ENCODE results near the gene MRPL48.

MRPL48 gene

DNA sequence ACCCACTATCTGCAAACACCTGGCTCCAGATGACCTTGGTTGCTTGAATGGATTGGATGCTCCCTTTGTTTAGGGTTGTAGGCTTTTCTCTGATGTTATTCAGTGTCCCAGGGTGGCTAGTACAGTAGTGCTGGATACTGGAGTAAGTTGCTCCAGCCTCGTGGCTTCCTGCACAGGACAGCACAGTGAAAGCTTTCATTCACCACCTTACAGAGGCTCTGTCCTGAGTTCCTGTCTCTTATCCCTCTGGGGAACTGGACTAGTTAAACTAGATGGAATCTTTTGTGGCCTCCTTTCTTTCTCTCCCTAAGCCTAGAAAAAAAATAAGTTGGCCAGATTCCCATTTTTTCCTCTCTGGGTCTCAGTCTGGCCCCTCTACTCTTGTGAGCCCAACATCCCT, 42.6 kb downstream of the MRPL48 start:
- Histone ChIP-seq H3K36me3 (replicated peaks) (peaks cover 3% of the 10 kb centered on the region), H3K4me3 (ENCODE audit: low read depth, low read length) (no peak overlapping the region), H3K27ac (no peak overlapping the region), H3K27me3 (replicated peaks) (no peaks in the 10 kb centered on the region)
- no peak for DNase-seq
- TF ChIP-seq, protein P1, sequence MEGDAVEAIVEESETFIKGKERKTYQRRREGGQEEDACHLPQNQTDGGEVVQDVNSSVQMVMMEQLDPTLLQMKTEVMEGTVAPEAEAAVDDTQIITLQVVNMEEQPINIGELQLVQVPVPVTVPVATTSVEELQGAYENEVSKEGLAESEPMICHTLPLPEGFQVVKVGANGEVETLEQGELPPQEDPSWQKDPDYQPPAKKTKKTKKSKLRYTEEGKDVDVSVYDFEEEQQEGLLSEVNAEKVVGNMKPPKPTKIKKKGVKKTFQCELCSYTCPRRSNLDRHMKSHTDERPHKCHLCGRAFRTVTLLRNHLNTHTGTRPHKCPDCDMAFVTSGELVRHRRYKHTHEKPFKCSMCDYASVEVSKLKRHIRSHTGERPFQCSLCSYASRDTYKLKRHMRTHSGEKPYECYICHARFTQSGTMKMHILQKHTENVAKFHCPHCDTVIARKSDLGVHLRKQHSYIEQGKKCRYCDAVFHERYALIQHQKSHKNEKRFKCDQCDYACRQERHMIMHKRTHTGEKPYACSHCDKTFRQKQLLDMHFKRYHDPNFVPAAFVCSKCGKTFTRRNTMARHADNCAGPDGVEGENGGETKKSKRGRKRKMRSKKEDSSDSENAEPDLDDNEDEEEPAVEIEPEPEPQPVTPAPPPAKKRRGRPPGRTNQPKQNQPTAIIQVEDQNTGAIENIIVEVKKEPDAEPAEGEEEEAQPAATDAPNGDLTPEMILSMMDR (IDR thresholded peaks at IDR 0.05; ENCODE audit: low read depth, low read length, missing control alignments) = no peak
- in situ Hi-C loops (cut with HindIII; ENCODE audit: low pct_ligation_motif_present, low sequenced_read_pairs) = no loop called here

DNA sequence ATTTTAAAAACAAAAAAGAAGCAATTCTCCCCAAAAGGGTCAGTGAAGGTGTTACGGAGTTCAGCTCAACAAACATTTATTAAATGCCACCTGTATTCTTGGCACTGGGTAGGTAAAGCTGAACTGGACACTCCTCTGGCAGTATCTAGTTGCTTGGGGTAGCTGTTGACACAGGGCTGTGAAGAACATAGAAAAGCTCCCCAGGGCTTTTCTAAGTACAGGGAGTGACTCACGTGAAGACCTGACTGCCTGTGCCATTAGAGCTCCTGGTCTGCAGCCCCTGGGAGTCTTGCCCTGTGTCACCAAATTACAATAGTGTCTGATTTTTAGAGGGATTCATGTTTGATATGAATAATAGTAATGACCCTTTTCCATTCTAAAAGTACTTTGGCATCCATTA, 45.4 kb downstream of the MRPL48 start:
- no peaks in the 10 kb centered on the region for H3K36me3 ChIP-seq (replicated peaks)
- DNase-seq = no peak
- TF ChIP-seq, protein P1 (IDR thresholded peaks at IDR 0.05; ENCODE audit: low read depth, low read length, missing control alignments) = no peak
- in situ Hi-C loops (cut with HindIII; ENCODE audit: low pct_ligation_motif_present, low sequenced_read_pairs) = no loop called here
- H3K27me3 ChIP-seq (replicated peaks) = no peaks in the 10 kb centered on the region
- H3K27ac ChIP-seq = no peak overlapping the region
- no peak overlapping the region for H3K4me3 ChIP-seq (ENCODE audit: low read depth, low read length)

DNA sequence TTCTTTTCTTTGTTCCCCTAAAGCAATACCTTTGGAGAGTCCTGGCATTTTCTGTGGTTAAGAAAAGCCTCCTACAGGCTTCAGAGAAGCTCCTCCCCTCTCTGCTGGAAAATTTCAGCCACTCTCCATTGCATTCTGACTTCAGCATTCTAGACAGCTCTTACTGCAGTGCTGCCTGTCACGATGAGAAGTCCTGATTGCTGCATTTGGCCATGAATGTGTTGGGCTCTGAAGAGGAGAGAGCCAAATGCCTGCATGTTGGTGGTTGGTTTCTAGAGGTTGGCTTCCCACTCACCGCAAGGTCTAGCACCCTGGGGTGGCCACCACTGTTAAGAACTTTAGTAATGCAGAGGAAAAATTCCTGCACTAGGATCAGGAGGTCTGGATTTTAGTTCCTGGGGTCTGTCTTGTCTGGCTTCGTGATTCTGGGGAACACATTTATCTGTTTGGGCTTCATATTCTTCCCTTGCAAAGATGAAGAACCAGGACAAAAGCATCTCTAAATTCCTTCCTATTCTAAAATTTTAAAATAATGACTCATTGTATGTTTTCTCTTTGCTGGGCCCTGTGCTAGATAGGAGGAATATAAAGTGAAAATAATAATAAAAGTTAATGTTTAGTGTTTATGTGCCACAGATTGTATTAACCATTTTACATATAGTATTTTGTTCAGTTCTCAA, 50.9 kb downstream of the MRPL48 start:
- H3K27ac ChIP-seq = no peak overlapping the region
- no peaks in the 10 kb centered on the region for H3K27me3 ChIP-seq (replicated peaks)
- in situ Hi-C loops (cut with HindIII; ENCODE audit: low pct_ligation_motif_present, low sequenced_read_pairs) = no loop called here
- no peak overlapping the region for H3K4me3 ChIP-seq (ENCODE audit: low read depth, low read length)
- TF ChIP-seq, protein P1 (IDR thresholded peaks at IDR 0.05; ENCODE audit: low read depth, low read length, missing control alignments) = no peak
- H3K36me3 ChIP-seq (replicated peaks) = peaks cover 2% of the 10 kb centered on the region
- DNase-seq = peak; percentile 36

DNA sequence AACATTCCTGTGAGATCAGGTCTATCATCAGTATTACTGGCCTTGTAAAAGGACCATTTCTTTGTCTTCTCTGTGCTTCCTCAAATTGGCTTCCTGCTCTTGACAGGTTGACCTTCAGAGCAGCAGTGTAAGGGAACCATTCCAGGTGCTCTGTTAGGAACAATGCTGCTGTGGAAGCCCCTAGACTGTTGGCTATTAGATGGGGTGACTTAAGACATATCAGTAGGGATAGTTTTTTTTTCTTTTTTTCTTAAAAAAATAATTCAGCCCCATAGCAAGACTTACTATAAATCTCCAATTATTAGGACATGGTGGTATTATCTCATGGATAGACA, 51.4 kb downstream of the MRPL48 start:
- H3K27me3 ChIP-seq (replicated peaks) = no peaks in the 10 kb centered on the region
- H3K27ac ChIP-seq = no peak overlapping the region
- TF ChIP-seq, protein P1 (IDR thresholded peaks at IDR 0.05; ENCODE audit: low read depth, low read length, missing control alignments) = no peak
- in situ Hi-C loops (cut with HindIII; ENCODE audit: low pct_ligation_motif_present, low sequenced_read_pairs) = no loop called here
- peaks cover 2% of the 10 kb centered on the region for H3K36me3 ChIP-seq (replicated peaks)
- DNase-seq = no peak
- no peak overlapping the region for H3K4me3 ChIP-seq (ENCODE audit: low read depth, low read length)

DNA sequence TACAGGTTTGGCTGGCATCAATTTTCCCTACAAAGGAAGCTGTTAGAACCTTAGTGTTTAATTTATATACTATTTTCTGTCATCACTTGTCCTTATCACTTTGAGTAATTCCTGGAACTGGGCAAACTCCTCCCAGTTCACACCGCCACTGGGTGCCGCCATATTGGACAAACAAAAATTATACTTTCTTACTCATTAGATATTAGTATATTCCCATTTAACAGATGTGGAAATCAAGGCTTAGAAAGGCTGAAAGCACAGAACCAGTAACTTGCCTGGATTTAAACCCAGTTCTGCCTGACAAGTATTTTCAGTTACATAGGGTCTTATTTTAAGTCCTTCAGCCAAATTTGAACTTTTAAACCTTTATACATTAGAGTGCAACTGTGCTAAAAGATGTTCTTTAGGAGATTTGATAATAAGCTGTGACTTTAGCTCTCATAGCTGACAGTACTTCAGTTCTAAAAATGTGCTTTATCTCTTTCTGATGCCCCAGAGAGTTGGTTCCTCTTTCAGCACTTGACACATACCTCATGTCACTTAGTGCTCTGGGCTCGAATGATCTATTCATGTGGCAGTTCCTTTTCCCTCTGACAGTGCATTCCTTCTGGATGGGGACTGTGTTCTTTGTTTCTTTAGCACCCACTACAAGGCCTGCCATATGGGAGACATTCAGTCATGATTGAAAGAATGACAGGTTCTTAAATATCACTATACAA, 63.5 kb downstream of the MRPL48 start:
- TF ChIP-seq, protein P1 (IDR thresholded peaks at IDR 0.05; ENCODE audit: low read depth, low read length, missing control alignments) = no peak
- no peak overlapping the region for H3K4me3 ChIP-seq (ENCODE audit: low read depth, low read length)
- in situ Hi-C loops (cut with HindIII; ENCODE audit: low pct_ligation_motif_present, low sequenced_read_pairs) = no loop called here
- DNase-seq = no peak
- H3K36me3 ChIP-seq (replicated peaks) = no peaks in the 10 kb centered on the region
- H3K27ac ChIP-seq = no peak overlapping the region
- H3K27me3 ChIP-seq (replicated peaks) = no peaks in the 10 kb centered on the region

Data from brain microvascular endothelial cell (primary cell).